ENCODE measurements around the gene EVI2B.
"Not testable (repeated sequence)": the region's sequence is repeated elsewhere in the genome, so short reads cannot be mapped to it uniquely, and the experiment has no call there.

Gene EVI2B

DNA sequence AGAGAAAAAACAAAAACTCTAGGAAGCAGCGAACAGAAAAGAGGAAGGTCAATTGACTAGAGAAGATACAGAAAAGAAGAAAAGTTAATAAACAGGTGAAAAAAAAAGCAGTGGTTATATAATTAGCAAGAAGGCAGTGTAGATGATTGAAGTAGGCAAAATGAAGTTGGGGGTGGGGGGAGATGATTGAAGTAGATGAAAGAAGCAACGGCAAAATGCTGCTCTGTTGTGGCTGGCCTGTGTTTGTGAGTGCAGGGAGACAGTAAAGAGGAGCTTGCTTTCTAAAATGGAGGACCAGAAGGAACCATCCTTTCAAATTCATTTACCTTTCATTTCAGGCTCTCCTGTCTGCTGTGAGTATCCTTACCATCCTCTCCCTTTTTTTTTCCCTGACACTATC lies 3.6 kb downstream of the EVI2B start:
- no peak for DNase-seq

DNA sequence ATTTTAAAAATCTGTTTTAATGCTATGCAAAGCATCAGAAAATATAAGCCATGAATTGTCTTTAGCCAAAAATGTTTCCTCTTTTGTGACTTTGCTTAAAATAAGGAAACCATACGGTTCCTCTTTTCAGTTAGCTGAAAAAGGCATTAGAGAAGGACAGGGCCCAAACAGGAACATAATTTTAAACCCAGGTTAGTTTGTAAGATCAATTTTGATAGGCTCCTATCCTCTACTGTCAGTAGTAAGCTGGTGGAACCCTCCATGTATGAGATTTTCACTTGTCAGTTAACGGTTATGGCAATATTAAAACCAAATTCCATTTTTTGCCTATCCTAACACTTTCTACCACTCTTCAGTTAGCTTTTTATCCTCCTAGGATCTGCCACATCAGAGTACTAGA lies 4.3 kb downstream of the EVI2B start:
- DNase-seq = no peak

DNA sequence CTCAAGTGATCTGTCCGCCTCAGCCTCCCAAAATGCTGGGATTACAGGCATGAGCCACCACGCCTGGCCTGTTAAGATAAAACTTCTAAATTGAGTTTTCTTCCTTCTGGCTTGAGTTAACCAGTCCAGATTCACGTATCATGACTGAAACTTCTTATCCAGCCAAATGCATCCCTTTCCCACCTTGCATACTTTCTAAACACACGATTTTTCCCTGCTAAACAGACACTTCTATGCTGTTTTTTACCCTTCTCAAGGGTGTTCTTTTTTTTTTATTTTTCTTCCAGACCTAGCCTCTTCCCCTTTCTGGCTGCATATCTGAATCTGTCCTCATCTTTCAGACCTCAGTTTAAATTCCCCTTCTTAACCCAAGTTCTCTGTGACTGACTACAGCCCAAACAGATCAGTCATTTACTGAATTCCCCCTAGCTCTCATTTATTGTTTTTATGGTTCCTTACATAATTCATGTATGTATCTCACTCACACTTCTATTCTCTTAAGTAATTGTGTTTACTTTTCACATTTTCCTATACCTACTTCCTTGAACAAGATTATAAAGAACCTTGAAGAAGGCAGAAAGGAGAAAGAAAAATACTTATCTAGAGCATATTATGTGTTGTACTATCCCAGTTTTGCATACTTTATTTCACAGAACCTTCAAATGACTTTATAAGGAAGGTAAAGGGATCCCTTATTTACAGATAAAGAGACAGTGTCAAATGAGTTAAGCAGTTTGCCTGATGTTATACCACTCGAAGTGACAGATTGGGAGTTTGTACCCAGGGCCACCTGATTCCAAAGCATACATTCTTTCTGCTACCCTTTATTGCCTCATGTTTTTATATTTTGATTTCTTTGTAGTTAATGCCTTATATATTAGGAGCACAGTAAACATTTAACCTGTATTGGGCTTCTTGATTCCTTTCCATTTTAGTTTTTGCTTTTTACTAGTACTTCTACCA lies 5.2 kb downstream of the EVI2B start:
- no peak for DNase-seq

DNA sequence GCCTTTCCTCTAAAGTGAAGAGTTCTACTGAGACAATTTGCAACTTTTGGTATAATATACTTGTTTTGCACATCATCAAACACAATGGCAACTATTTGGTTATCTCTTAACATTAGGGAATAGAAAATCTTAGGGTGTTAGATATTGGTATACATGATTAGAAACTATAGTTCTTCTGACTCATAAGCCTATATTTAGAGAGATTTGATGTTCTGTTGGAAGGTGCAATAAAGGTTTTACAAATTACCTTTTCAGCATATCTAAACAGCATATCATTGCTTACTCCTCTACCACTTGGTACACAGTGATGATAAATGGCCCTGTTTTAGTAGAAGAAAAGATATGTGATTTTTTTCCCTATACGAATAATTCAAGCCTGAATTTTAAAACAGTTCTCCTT lies 6.2 kb downstream of the EVI2B start:
- DNase-seq = no peak

DNA sequence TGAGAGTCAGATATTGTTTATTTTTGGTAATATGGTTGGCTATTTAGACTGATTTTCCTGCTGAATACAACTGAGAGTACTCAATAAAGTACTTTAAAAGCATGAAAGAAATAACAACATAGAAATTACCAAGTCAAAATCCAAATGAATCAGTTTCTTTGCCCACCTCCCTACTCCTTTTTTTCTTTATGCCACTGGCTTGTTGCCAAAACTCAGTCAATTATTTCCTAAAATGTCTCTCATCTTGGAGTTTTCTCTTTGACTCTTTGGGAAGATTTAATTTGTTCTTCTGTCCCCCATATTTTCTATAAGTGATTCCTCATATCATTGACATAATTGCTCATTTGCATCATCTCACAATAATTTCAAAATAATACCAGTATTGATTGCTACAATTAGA lies 14.2 kb downstream of the EVI2B start:
- DNase-seq = no peak

DNA sequence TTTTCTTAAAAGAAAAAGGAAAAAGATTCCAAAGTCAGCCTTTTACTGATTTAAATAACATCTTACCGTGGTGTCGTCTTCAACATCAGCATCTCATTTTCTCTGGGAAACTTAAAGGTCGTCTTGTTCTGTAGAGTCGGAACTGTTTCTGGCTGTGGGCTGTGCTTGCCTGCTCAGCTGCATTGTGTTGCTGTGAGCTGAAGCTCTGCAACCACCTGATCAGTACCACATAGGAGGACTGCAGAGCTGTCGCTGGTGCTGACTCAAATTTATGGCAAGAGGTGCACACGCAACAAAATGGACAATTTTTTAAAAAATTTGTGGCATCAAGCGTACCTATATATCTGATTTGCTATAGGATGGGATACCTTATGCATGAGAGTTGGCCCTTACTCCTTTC lies 16.8 kb downstream of the EVI2B start, which contains the start of gene OMG:
OMG (minus strand) TSS at position 150 of the 400 bp plus-strand sequence. CDS start 908 bp downstream, outside the sequence.
- no peak for DNase-seq

DNA sequence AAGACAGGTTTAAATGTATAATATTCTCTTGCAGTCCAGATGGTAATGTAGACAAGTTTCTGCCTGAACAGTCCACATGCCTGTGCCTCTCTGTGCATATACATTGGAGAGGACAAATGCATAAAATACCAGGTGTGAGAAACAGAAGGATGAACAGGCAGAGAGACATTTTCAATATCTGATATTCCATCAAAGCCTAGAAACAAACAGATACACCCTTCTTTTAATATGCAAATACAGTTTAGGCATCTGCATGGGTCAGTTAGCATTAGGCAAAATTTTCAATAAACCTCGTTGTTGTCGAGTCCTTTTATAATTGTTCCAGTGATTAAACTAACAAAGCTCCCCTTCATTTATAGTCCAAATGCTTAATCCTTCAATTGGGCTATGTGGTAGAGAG lies 17.7 kb downstream of the EVI2B start:
- DNase-seq = no peak

DNA sequence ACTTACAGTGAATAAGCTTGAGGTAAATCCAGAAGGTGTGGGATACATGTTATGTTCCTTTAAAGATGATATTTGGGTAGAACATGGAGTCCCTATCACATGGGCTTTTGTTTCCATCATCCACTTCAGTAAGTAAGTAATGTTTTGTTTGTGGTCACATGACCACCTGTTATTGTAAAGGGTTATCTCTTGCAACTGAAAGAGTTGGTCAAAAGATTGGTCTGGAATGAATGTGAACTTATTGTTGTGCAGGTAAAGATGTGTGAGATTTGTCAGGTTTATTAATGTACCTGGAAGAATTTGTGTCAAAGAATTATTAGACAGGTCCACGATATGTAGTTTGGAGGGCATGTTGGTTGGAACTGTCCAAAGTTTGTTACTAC lies 18.4 kb downstream of the EVI2B start:
- DNase-seq = no peak

DNA sequence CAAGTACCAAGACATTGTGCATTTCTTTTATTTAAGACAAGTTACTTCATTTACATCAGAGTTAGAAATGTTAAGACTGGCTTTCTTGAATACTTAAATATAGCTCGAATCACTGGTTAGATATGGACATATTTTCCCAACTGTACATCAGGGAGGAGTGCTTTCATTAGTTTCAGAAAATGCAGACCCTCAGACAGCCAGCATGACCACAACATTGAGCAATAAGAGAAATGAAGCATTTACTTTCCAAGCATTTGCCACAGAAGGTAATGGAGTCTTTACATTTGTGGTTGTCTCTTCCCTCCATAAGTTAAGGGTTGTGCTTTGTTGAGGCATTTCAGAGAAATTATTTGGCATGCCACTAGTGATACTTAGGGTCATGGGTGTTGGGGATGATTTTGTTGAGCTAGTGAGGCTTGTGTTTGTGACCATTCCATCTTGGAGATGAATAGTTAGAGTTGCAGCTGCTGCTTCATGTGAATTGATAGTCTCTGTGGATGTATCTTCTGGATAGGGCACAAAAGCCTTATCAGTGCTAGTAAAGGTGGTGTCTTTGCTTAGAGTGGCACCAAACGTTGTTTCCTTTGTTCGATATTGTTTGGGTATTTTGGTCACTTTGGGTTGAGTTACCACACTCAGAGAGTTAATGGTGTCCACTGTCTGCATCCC lies 18.9 kb downstream of the EVI2B start:
- no peak for DNase-seq

DNA sequence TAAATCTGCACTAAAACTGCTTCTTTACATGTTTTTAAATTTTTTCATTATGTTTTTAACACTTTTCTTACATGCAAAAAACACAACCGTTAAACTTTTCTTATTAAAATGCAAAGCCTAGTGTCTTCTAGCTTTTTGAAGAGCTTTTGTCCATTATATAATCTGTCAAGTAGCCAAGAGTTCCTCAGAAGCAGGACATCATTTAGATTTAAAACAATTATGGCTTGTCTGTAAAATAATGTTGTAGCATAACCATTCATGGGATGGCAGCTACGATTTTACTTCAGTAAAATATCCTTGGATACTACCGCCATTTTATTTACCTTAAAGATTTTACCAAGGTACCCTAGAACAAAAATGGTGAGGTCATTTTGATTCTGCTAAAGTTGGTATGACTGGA lies 19.6 kb downstream of the EVI2B start:
- no peak for DNase-seq

DNA sequence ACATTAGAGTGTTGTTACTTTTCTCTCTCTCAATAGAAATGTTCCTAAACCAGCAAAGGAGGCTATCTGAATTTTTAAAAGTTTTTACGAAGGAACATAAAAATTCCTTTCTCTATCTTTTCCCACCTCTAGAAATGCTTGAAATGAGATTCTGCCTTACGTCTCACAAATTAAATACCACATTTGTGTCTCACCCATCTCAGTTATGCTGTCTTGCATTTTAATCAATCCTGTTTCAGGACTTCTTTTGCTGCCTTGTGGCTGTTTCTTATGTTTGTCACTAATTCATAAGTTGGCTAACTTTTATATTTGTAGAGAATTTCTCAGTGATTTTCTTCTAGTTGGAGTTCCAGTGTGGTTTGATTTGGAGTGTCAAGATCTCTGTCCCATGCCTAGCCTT lies 20.3 kb downstream of the EVI2B start:
- DNase-seq = no peak

DNA sequence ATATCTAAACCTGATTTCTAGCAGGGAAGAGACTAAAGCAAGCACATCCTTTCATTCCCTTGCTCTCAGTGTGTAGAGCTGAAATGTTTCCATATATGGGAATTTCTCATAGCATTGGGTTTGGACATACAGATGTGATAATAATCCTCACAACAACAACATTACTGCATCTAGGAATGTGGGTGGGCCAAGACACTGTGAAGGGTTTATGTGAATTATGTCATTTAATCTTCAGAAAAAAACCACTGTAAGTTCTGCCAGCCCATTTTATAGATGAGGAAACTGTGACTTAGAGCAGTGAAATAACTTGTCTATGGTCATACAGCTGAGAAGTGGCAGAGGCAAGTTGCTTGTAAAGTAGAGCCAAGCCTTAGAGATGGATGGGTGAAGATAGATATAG lies 22.0 kb downstream of the EVI2B start:
- DNase-seq = no peak

DNA sequence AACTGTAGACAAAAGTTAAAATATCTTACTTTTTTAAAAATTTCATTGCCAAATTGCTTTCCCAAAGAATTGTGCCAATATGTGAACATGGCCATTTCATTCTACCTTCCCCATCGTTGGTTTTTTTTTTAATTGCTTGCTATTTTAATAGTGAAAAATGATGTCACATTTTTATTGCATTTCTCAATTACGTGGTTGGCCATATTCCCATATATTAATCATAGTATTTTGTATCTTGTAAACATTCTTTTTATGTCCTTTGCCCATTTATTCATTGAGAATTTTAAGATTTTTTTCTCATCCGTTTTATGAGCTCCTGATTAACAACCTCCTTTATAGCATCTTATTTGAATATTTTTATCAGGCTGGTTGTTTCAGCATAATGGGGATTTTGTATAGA lies 24.1 kb downstream of the EVI2B start:
- DNase-seq = no peak

DNA sequence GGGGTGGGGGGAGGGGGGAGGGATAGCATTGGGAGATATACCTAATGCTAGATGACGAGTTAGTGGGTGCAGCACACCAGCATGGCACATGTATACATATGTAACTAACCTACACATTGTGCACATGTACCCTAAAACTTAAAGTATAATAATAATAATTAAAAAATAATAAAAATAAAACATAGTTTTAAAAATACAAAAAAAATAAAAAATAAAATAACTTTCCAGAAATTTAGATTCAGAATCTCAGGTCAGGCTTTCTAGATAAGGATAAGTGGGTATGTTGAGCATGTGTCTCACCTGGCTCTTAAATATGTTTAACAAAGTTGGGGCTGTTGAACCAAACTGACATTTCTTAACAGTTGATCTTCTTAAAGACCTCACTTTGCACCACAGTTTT lies 25.9 kb downstream of the EVI2B start:
- DNase-seq = not testable (repeated sequence)

DNA sequence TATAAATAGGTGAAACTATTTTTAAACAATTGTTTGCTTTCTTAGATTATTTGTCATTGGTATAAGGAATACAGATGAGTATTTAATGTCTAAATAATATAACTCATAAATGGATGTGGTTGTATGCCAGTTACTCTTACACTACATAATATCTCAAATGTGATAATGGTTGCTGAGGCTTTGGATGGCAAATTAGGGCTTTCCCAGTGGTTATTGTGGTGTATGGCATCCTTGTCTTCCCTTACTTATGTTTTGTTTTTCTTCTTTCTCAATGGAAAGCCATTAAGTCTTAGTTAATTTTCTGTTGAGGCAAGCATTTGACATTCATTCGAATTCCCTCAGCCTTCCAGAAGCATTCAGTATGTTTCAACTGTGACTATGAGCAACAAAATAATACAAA lies 27.3 kb downstream of the EVI2B start:
- DNase-seq = no peak

DNA sequence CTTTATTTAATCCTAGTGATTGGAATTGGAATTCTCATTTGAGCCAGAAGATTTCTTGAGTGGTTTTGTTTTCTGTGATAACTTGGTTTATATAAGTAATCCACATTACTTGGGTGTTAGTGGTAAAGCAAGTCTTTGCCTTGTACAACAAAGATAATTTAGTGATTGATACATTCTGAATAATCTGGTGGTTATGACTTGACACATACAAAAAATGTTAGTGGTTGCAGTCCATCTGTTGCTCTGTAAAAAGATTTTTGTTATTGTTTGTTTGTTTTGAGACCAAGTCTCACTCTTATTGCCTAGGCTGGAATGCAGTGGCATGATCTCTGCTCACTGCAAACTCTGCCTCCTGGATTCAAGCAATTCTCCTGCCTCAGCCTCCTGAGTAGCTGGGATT lies 30.0 kb downstream of the EVI2B start:
- DNase-seq = no peak

DNA sequence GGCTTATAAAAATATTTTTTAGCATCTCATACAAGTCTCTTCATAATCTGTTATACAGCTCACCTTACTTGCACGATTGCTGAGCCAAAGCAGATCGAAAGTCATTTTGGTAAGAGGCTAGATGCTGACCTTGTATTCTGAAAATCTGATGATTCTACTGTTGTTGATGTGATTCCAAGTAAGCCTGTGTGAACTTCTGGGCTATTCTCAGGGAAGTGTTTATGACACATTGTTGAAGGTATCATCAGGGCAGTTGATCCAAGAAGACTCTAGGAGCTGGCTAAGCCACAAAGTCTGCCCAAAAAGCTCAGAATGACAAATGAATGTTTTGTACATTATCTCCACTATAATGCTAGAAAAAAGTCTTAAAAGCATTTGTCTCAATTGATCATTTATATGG lies 32.8 kb downstream of the EVI2B start:
- DNase-seq = no peak

DNA sequence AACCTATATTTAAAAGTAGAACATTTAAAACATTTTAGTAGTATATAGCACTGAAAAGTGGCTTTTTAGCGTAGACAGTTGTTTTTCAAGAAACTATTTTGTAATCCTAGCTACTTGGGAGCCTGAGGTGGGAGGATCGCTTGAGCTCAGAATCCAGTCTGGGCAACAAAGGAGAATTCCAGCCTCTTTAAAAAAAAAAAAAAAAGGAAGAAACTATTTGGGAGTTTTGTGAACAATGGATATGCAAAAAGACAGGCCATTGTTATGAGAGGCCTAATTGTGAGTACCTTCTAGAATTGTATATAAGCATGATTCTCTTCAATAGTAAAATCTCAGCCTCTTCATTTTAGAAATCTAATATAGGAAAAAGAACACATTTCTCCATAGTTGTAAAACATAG lies 34.5 kb downstream of the EVI2B start:
- no peak for DNase-seq

DNA sequence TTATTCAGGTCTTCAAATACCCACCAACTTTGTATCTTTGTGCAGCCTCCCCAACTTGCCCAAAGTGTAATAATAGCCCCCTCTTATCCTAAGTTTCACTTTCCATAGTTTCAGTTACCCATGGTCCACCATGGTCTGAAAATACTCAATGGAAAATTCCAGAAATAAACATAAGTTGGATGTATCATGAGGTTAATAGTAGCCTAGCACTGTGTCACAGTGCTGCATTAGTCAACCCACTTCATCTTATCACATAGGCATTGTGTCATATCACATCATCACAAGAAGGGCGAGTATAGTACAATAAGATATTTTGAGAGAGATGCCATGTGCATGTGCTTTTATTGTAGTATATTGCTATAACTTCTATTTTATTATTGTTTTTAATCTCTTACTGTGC lies 38.7 kb downstream of the EVI2B start:
- DNase-seq = no peak

DNA sequence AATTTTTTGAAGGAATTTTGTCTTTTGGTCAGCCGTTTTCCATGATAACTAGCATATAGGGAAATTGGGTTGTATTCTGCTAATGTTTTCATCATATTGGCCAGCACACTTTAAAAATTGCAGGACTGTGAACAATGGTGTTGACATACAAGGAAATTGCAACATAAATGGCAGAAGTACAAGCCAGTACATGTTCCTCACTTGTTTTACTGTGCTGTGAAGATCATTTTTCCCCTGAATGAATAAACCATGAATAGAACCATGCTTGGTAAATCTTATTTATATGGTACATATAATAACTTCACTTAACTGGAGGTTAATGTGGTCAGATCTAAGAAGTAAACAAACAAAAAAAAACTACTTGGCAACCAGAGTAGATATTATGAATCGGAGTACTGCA lies 39.6 kb downstream of the EVI2B start:
- peak; percentile 3 for DNase-seq

DNA sequence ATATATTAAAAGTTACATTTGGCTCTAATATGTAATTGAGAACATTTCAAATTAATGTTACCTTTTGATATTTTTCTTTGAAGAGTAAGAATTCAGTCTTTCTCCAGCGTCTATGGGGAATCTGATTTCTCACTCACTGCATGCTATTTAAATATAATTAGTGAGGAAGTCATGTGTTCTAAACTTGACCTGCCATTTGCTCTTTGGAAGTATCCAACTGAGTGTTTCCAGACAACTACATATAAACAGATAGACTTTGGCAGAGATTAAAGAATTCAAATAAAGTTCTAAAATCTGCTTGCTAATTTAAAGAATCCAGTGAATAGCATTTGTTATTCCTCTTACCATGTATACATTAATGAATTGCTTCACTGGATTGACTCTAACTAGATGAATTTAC lies 40.3 kb downstream of the EVI2B start:
- DNase-seq = no peak

DNA sequence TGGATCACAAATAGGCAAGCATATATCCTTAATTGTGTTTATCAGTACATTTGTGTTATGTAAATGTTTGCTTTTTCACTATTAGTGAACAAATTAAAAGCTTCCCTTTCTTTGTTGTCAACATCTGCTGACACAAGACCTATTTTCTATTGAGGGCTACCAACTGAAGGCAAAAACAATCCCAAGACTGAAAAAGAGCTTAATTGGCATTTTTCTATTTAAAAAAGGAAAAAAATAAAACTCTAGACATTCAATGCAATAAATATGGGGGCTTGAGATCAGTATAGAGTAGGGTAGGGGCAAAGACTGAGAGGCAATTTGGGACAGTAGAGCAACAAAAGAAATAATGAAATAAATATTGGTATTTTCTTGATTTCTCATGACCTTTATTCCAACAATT lies 41.1 kb downstream of the EVI2B start:
- no peak for DNase-seq

DNA sequence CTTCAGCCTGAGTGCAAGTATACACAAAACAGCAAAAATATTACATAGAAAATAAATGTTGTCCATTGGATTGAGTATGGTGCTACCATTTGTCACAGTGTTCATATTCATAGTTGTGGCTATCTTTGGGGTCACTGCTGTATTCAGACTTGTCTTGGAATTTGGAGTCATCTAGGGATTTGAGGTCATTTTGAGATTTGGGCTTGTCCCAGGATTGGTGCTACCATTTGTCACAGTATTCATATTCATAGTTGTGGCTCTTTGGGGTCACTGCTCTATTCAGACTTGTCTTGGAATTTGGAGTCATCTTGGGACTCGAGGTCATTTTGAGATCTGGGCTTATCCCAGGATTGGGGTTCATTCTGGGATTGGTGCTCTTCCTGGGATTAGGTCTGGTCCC lies 41.6 kb downstream of the EVI2B start:
- DNase-seq = no peak

DNA sequence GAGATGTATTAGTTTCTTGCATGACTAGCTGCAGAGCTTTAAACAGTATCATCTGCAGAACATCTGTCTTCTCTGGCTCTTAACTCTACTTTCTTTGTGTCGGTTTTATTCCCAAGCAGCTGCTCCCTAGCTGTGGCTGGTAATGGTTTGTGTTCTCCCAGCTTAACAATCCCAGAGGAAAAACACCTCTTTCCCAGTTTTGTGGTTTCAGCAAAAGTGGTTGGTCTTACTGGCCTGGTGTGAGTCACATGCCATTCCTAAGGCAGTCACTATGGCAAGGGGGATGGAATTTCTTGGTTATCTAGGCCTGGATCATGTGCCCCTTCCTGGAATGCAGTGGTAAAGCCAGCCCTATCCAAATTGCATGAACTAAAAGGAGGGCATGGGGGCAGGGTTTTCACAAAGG lies 44.3 kb downstream of the EVI2B start:
- no peak for DNase-seq
